Stimulated activated CD8-positive, alpha-beta memory T cell treated with anti-CD3 and anti-CD28 coated beads, Interleukin-7, amount 100 ng/mL, for 24 hours (primary cell): Measurements from ENCODE around the gene LYPD8.

Experiments used
- DNase-seq: peaks from one replicate; pipeline ENCODE4 v3.0.0-alpha.2; 2020; ENCODE audit warnings: low read depth

Gene LYPD8

GRCh38 chr1:248699099-248699498 is 56.5 kb downstream of the LYPD8 start:
- DNase-seq = no peak

- DNase-seq = no peak
Observed at GRCh38 chr1:248697907-248698306, 57.7 kb downstream of the LYPD8 start.

GRCh38 chr1:248696774-248697173 is 58.8 kb downstream of the LYPD8 start:
- DNase-seq = no peak

GRCh38 chr1:248696261-248696660 is 59.3 kb downstream of the LYPD8 start:
- DNase-seq = no peak

GRCh38 chr1:248695451-248696132 is 60.0 kb downstream of the LYPD8 start:
- DNase-seq = no peak

GRCh38 chr1:248691567-248692155 is 63.9 kb downstream of the LYPD8 start:
- DNase-seq = no peak
